Naive thymus-derived CD4-positive, alpha-beta T cell (primary cell): Measurements from ENCODE around the gene SNX14. TPM values are rescaled to one million over a fixed set of nuclear protein-coding genes. Genes with fewer than 3 reads are reported as not detected.

ENCODE experiments used
- ATAC-seq: fragments of 150-1000 bp; cut with Tn5 transposase; 2 replicates; pipeline ENCODE4 v1.10.0; 2021; ENCODE audit warnings: mild to moderate bottlenecking, moderate library complexity
- CTCF ChIA-PET: fragments of 350-600 bp; sonication (Branson Sonifier 250); formaldehyde crosslinking; loops from one replicate; lab custom pipeline; 2021; ENCODE audit warnings: antibody characterized with exemption; lab: Charles Lee
- POLR2A ChIA-PET: fragments of 350-600 bp; sonication (Branson Sonifier 250); formaldehyde crosslinking; loops from one replicate; lab custom pipeline; 2021; ENCODE audit warnings: antibody characterized with exemption, inconsistent platforms; lab: Charles Lee
- DNase-seq, 9 donors: peaks; one replicate each; pipeline versions ENCODE4 v3.0.0 to v3.0.0-alpha.2; 2020 to 2022; ENCODE audit warnings: mixed read lengths in 1 of 9
- H3K27ac ChIP-seq: one replicate; pipeline ENCODE4 v1.7.0; 2013; ENCODE audit warnings: mild to moderate bottlenecking, low read depth, low read length, moderate library complexity
- H3K27me3 ChIP-seq, 2 donors: one replicate each; pipeline ENCODE4 v1.7.0; 2013; ENCODE audit warnings: low read length in 2 of 2, mild to moderate bottlenecking in 2 of 2, moderate library complexity in 2 of 2; ENCODE audit not compliant: control insufficient read depth in 2 of 2, insufficient read depth in 2 of 2
- H3K36me3 ChIP-seq, 3 experiments: 1 replicate in 2 of 3; 2 replicates in 1 of 3; pipeline ENCODE4 v1.7.0; 2013; ENCODE audit warnings: low read length in 3 of 3, mild to moderate bottlenecking in 3 of 3, moderate library complexity in 1 of 3; ENCODE audit not compliant: insufficient read depth in 3 of 3, control insufficient read depth in 2 of 3
- H3K4me1 ChIP-seq, 2 donors: one replicate each; pipeline ENCODE4 v1.7.0; 2013; ENCODE audit warnings: low read length in 2 of 2, mild to moderate bottlenecking in 2 of 2, moderate library complexity in 1 of 2; ENCODE audit not compliant: control insufficient read depth in 2 of 2, insufficient read depth in 2 of 2
- H3K4me3 ChIP-seq: 2 replicates; pipeline ENCODE4 v1.7.0; 2013; ENCODE audit warnings: mild to moderate bottlenecking, low read length
- H3K9me3 ChIP-seq, 3 experiments: 1 replicate in 2 of 3; 2 replicates in 1 of 3; pipeline ENCODE4 v1.7.0; 2013; ENCODE audit warnings: low read length in 3 of 3; ENCODE audit not compliant: control insufficient read depth in 2 of 3
- H3K27ac Mint-ChIP-seq, 9 donors: one replicate each; pipeline ENCODE4 v1.8.0; 2020 to 2022; ENCODE audit warnings: mixed read lengths in 9 of 9, mild to moderate bottlenecking in 8 of 9, moderate library complexity in 5 of 9, inconsistent platforms in 2 of 9
- H3K27me3 Mint-ChIP-seq, 5 donors: one replicate each; pipeline ENCODE4 v1.8.0; 2021 to 2022; ENCODE audit warnings: mixed read lengths in 5 of 5, mild to moderate bottlenecking in 1 of 5
- H3K36me3 Mint-ChIP-seq, 5 donors: one replicate each; pipeline ENCODE4 v1.8.0; 2020 to 2022; ENCODE audit warnings: mixed read lengths in 5 of 5, mild to moderate bottlenecking in 3 of 5, inconsistent platforms in 1 of 5
- H3K4me1 Mint-ChIP-seq, 7 donors: one replicate each; pipeline ENCODE4 v1.8.0; 2020 to 2022; ENCODE audit warnings: mixed read lengths in 7 of 7, mild to moderate bottlenecking in 3 of 7, inconsistent platforms in 1 of 7
- H3K4me3 Mint-ChIP-seq, 10 donors: one replicate each; pipeline ENCODE4 v1.8.0; 2020 to 2022; ENCODE audit warnings: mild to moderate bottlenecking in 10 of 10, mixed read lengths in 10 of 10, moderate library complexity in 6 of 10, inconsistent platforms in 2 of 10
- H3K9me3 Mint-ChIP-seq, 11 donors: one replicate each; pipeline ENCODE4 v1.8.0; 2020 to 2022; ENCODE audit warnings: mixed read lengths in 11 of 11, mild to moderate bottlenecking in 4 of 11, inconsistent platforms in 1 of 11, moderate library complexity in 1 of 11
- intact Hi-C, 2 donors: fragments of 100-400 bp; cut with micrococcal nuclease; formaldehyde crosslinking; loops; one replicate each; pipeline ENCODE4 v1.15.1; 2023
- polyA plus RNA-seq, 2 donors: library from polyadenylated mRNA; unstranded; fragments of 300-500 nt; fragmentation: Illumina TruSeq; gene quantifications; one replicate each; pipeline ENCODE4 v1.2.3, GENCODE V29; 2021
- total RNA-seq, 6 experiments: library from RNA in 5 of 6; stranded (reverse) in 5 of 6; gene quantifications; 1 replicate in 5 of 6; 2 replicates in 1 of 6; pipeline ENCODE4 v1.2.3 and lab custom pipeline; 2021 to 2026

The SNX14 gene
- total and polyA plus RNA-seq, 7 experiments from 2014 or later: 30.1 to 71.8 (median 45.7) TPM

DNA sequence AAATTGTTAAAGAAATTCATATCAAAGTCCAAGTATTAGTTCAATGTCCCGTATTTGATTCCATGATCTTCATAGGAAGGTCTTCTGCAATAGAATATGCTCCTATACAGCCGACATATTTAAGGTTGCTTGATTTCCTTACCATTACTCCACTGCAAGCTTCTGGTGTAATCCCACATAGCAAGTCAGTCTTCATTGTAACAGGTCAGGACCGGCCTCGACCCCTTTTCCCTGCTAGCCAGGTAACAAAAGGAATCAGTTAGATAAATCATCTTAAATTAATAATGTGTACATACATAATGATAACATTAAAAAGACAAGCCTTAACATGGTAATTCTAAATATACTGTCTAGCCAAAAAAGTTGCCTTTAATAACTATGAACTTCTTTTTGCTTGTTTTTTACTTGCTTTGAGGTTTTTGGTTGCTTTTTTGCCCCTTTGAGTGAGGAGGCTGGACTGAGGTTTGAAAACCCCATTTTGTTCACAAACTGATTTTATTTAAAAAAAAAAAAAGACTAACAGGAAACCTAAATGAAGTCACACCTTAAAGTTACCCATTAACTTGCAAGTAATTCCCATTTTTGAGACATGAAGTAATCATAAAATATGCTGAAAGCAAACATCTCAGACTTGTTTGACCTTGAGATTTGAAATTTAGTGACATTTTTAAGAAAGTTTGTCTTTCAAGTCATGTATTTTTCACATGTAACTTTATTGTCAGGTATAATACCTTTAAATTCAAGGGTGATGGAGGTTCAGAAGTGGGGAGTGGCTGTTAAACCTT, 19.2 kb upstream of the SNX14 start:
- DNase-seq: no peak
- Histone ChIP-seq H3K4me1 (no peaks in the 10 kb centered on the region), H3K4me3 (no peak overlapping the region), H3K27ac (no peak overlapping the region), H3K36me3 (peaks cover 27 to 68% (median 38%) of the 10 kb centered on the region in 3 experiments), H3K27me3 (no peaks in the 10 kb centered on the region), H3K9me3 (no peaks in the 10 kb centered on the region)
- H3K27me3 Mint-ChIP-seq: no peaks in the 10 kb centered on the region
- H3K4me3 Mint-ChIP-seq: no peak overlapping the region
- peaks cover 8 to 43% (median 24%) of the 10 kb centered on the region in 5 donors for H3K36me3 Mint-ChIP-seq
- ATAC-seq: no peak
- intact Hi-C loops: loop anchor here in 1 of 2 donors (1.0 to 2.0 kb wide), 2 partner anchors 14 to 19 kb away; no protein-coding TSS in a partner anchor
- H3K27ac Mint-ChIP-seq: peak overlapping the region in 3 of 9 donors; percentile 19 to 61 (median 40)
- H3K9me3 Mint-ChIP-seq: no peaks in the 10 kb centered on the region
- peaks cover 0 to 16% (median 12%) of the 10 kb centered on the region in 7 donors for H3K4me1 Mint-ChIP-seq
- POLR2A ChIA-PET: interaction anchor here (3.5 kb wide), 1 partner anchor 19 kb away, joined by 9 read pairs; the partner anchor contains the start of gene SNX14
- CTCF ChIA-PET: no interaction called here

- ATAC-seq: no peak
- DNase-seq: no peak
- Mint-ChIP-seq H3K27ac (peak overlapping the region in 1 of 9 donors; percentile 26), H3K4me1 (peaks cover 0 to 16% (median 12%) of the 10 kb centered on the region in 7 donors), H3K27me3 (no peaks in the 10 kb centered on the region), H3K4me3 (no peak overlapping the region), H3K9me3 (no peaks in the 10 kb centered on the region), H3K36me3 (peaks cover 4 to 26% (median 17%) of the 10 kb centered on the region in 5 donors)
- H3K4me3 ChIP-seq: no peak overlapping the region
- no peaks in the 10 kb centered on the region for H3K4me1 ChIP-seq
- intact Hi-C loops: no loop called here
- no peak overlapping the region for H3K27ac ChIP-seq
- no peaks in the 10 kb centered on the region for H3K9me3 ChIP-seq
- H3K27me3 ChIP-seq: no peaks in the 10 kb centered on the region
- ChIA-PET CTCF (interaction anchor here (0.6 kb wide), 1 partner anchor 1474 kb away, joined by 3 read pairs; no protein-coding TSS in a partner anchor), POLR2A (interaction anchor here (0.9 to 3.5 kb wide), 2 partner anchors 16 to 18 kb away, joined by 3 to 9 read pairs; partner anchors contain the start of gene SNX14)
- peaks cover 20 to 45% (median 25%) of the 10 kb centered on the region in 3 experiments for H3K36me3 ChIP-seq
Measured at GRCh38 chr6:85610182-85610895, 16.7 kb upstream of the SNX14 start.

- Histone ChIP-seq H3K4me1 (no peaks in the 10 kb centered on the region), H3K36me3 (no peaks in the 10 kb centered on the region), H3K27ac (no peak overlapping the region), H3K4me3 (no peak overlapping the region), H3K9me3 (no peaks in the 10 kb centered on the region), H3K27me3 (no peaks in the 10 kb centered on the region)
- intact Hi-C loops: no loop called here
- Mint-ChIP-seq H3K9me3 (no peaks in the 10 kb centered on the region), H3K4me1 (peaks cover 0 to 7% (median 0%) of the 10 kb centered on the region in 7 donors), H3K27me3 (no peaks in the 10 kb centered on the region), H3K27ac (peak overlapping the region in 1 of 9 donors; percentile 31), H3K4me3 (no peak overlapping the region), H3K36me3 (peaks cover 0 to 3% (median 0%) of the 10 kb centered on the region in 5 donors)
- ATAC-seq (no peak), DNase-seq (no peak)
- CTCF ChIA-PET: no interaction called here
- POLR2A ChIA-PET: interaction anchor here (0.7 to 1.0 kb wide), 2 partner anchors 19 to 76 kb away, joined by 3 to 4 read pairs; no protein-coding TSS in a partner anchor
Measured at GRCh38 chr6:85602100-85602499, 8.4 kb upstream of the SNX14 start.

DNA sequence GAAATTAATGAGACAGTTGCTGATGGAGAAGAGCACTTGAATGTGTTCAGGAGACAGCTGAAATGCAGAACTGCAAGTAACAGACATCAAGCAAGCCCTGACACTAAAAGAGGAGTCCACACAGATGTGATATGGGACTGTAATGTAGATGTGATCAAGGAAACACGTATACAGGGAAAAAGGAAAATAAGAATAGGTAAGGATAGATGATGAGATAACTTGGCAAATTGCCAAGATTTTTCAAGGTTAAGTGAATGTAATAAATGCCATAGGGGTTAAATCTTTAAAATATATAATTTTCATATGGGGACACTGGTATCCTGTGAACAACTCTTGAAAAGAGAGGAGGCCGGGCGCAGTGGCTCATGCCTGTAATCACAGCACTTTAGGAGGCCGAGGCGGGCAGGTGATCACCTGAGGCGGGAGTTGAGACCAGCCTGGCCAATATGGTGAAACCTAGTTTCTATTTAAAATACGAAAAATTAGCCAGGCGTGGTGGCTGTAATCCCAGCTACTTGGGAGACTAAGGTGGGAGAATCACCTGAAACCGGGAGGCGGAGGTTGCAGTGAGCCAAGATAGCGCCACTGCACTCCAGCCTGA, 7.2 kb upstream of the SNX14 start:
- no peaks in the 10 kb centered on the region for H3K9me3 ChIP-seq
- Mint-ChIP-seq H3K36me3 (peaks cover 0 to 3% (median 0%) of the 10 kb centered on the region in 5 donors), H3K27ac (peak overlapping the region in 7 of 9 donors; percentile 3 to 86 (median 29)), H3K4me3 (no peak overlapping the region), H3K27me3 (no peaks in the 10 kb centered on the region), H3K4me1 (peaks cover 0 to 7% (median 0%) of the 10 kb centered on the region in 7 donors), H3K9me3 (no peaks in the 10 kb centered on the region)
- H3K4me3 ChIP-seq: no peak overlapping the region
- H3K36me3 ChIP-seq: no peaks in the 10 kb centered on the region
- ATAC-seq (no peak), DNase-seq (peak in 1 of 9 donors; percentile 5)
- no peaks in the 10 kb centered on the region for H3K4me1 ChIP-seq
- intact Hi-C loops: no loop called here
- H3K27me3 ChIP-seq: no peaks in the 10 kb centered on the region
- CTCF ChIA-PET: interaction anchor here (0.7 kb wide), 1 partner anchor 10 kb away, joined by 3 read pairs; no protein-coding TSS in a partner anchor
- POLR2A ChIA-PET: interaction anchor here (0.6 to 1.0 kb wide), 2 partner anchors 8 to 77 kb away, joined by 3 read pairs; partner anchors contain the start of gene SNX14
- H3K27ac ChIP-seq: no peak overlapping the region

- Histone ChIP-seq H3K4me3 (peak overlapping the region; percentile 91), H3K9me3 (no peaks in the 10 kb centered on the region), H3K4me1 (peaks cover 5 to 21% of the 10 kb centered on the region in 2 donors), H3K27ac (peak overlapping the region; percentile 86), H3K27me3 (no peaks in the 10 kb centered on the region), H3K36me3 (no peaks in the 10 kb centered on the region)
- ChIA-PET POLR2A (interaction anchor here (0.5 to 7.2 kb wide), 10 partner anchors 14 to 88 kb away, joined by 3 to 97 read pairs (median 10); partner anchors contain the start of gene SYNCRIP), CTCF (interaction anchor here (1.7 kb wide), 1 partner anchor 84 kb away, joined by 7 read pairs; no protein-coding TSS in a partner anchor)
- Mint-ChIP-seq H3K4me3 (peak overlapping the region; percentile 88 to 98 (median 96)), H3K36me3 (peaks cover 0 to 24% (median 13%) of the 10 kb centered on the region in 5 donors), H3K27ac (peak overlapping the region; percentile 81 to 97 (median 93)), H3K4me1 (peaks cover 26 to 51% (median 39%) of the 10 kb centered on the region in 7 donors), H3K27me3 (peaks cover 0 to 9% (median 0%) of the 10 kb centered on the region in 5 donors), H3K9me3 (peaks cover 0 to 5% (median 0%) of the 10 kb centered on the region in 11 donors)
- DNase-seq (peak in 4 of 9 donors; percentile 37 to 69 (median 40)), ATAC-seq (peak; percentile 28)
- intact Hi-C loops: loop anchor here (1.0 to 10.0 kb wide), 9 partner anchors 18 to 1880 kb away; partner anchors contain the start of genes CEP162 (in 1 of the 2), CYB5R4 (in 1 of the 2), SLC35A1 (in 1 of the 2) and ZNF292 (in 1 of the 2)
Measured at GRCh38 chr6:85594197-85594930, 706 bp upstream of the SNX14 start.
